PFSK-1 (cell line): ENCODE measurements around the gene DRG2.

Experiments
- FOXP2 ChIP-seq: optimal IDR thresholded peaks from 2 replicates; pipeline ENCODE3; 2011; ENCODE audit warnings: borderline replicate concordance, control low read depth, inconsistent platforms; ENCODE audit not compliant: insufficient read depth; ENCODE audit errors: extremely low read length, extremely low read depth
- POLR2AphosphoS5 ChIP-seq: IDR thresholded peaks from 2 replicates; pipeline ENCODE4 v1.6.1; 2012; ENCODE audit warnings: low read depth, mild to moderate bottlenecking, control low read depth, low read length, moderate library complexity
- SIN3A ChIP-seq: IDR thresholded peaks from 2 replicates; pipeline ENCODE4 v1.6.1; 2012; ENCODE audit warnings: mild to moderate bottlenecking, low read length, moderate library complexity, borderline replicate concordance; ENCODE audit not compliant: insufficient read depth
- TAF1 ChIP-seq: IDR thresholded peaks from 2 replicates; pipeline ENCODE4 v1.6.1; 2012; ENCODE audit warnings: low read length, control low read depth, borderline replicate concordance; ENCODE audit not compliant: insufficient read depth
- TF ChIP-seq, protein P1 (sequence below), 2 experiments: IDR thresholded peaks; 2 replicates each; pipeline versions ENCODE4 v1.6.1 to v1.8.0; 2011 to 2012; ENCODE audit warnings: low read depth in 2 of 2, low read length in 2 of 2, control low read depth in 1 of 2, inconsistent platforms in 1 of 2, mild to moderate bottlenecking in 1 of 2, moderate library complexity in 1 of 2; ENCODE audit not compliant: insufficient read depth in 1 of 2

The DRG2 gene

GRCh38 chr17:18106211-18106610, 18.5 kb downstream of the DRG2 start:
- TF ChIP-seq FOXP2, result no peak
- TF ChIP-seq TAF1, result no peak
- TF ChIP-seq, protein P1, sequence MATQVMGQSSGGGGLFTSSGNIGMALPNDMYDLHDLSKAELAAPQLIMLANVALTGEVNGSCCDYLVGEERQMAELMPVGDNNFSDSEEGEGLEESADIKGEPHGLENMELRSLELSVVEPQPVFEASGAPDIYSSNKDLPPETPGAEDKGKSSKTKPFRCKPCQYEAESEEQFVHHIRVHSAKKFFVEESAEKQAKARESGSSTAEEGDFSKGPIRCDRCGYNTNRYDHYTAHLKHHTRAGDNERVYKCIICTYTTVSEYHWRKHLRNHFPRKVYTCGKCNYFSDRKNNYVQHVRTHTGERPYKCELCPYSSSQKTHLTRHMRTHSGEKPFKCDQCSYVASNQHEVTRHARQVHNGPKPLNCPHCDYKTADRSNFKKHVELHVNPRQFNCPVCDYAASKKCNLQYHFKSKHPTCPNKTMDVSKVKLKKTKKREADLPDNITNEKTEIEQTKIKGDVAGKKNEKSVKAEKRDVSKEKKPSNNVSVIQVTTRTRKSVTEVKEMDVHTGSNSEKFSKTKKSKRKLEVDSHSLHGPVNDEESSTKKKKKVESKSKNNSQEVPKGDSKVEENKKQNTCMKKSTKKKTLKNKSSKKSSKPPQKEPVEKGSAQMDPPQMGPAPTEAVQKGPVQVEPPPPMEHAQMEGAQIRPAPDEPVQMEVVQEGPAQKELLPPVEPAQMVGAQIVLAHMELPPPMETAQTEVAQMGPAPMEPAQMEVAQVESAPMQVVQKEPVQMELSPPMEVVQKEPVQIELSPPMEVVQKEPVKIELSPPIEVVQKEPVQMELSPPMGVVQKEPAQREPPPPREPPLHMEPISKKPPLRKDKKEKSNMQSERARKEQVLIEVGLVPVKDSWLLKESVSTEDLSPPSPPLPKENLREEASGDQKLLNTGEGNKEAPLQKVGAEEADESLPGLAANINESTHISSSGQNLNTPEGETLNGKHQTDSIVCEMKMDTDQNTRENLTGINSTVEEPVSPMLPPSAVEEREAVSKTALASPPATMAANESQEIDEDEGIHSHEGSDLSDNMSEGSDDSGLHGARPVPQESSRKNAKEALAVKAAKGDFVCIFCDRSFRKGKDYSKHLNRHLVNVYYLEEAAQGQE (IDR thresholded peaks at IDR 0.05; ENCODE audit: insufficient read depth in 1 of 2, low read depth in 2 of 2, low read length in 2 of 2), result no peak
- no peak for TF ChIP-seq POLR2AphosphoS5
- TF ChIP-seq SIN3A, result no peak

- no peak for TF ChIP-seq POLR2AphosphoS5
- TF ChIP-seq, protein P1 (IDR thresholded peaks at IDR 0.05; ENCODE audit: insufficient read depth in 1 of 2, low read depth in 2 of 2, low read length in 2 of 2), result no peak
- TF ChIP-seq TAF1, result no peak
- TF ChIP-seq SIN3A, result no peak
- no peak for TF ChIP-seq FOXP2
These were observed 19.5 kb downstream of the DRG2 start for GRCh38 chr17:18107061-18107790.

DNA sequence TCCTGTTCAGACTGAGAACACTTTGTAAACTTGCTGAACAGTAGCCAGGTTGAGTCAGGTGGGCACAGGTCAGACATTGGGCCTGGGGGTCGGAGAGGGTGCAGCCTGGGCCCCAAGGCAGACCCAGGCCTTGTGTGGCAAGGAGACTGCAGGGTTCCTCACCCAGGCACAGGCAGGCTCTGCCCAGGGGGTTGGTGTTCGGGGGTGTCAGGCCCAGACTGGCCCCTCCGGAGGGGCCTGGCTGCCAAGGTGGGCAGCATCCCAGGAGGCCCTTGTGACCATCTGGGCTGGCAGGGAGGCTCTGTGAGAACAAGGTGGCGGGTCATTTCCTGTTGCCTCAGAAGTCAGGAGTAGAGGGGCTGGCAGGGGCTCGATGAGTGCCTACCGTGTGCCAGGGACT, 20.2 kb downstream of the DRG2 start:
- TF ChIP-seq, protein P1 (IDR thresholded peaks at IDR 0.05; ENCODE audit: insufficient read depth in 1 of 2, low read depth in 2 of 2, low read length in 2 of 2), result no peak
- TF ChIP-seq SIN3A (no peak), FOXP2 (no peak), POLR2AphosphoS5 (peak; percentile 25; the same call in 1 of the 2 replicates), TAF1 (no peak)

DNA sequence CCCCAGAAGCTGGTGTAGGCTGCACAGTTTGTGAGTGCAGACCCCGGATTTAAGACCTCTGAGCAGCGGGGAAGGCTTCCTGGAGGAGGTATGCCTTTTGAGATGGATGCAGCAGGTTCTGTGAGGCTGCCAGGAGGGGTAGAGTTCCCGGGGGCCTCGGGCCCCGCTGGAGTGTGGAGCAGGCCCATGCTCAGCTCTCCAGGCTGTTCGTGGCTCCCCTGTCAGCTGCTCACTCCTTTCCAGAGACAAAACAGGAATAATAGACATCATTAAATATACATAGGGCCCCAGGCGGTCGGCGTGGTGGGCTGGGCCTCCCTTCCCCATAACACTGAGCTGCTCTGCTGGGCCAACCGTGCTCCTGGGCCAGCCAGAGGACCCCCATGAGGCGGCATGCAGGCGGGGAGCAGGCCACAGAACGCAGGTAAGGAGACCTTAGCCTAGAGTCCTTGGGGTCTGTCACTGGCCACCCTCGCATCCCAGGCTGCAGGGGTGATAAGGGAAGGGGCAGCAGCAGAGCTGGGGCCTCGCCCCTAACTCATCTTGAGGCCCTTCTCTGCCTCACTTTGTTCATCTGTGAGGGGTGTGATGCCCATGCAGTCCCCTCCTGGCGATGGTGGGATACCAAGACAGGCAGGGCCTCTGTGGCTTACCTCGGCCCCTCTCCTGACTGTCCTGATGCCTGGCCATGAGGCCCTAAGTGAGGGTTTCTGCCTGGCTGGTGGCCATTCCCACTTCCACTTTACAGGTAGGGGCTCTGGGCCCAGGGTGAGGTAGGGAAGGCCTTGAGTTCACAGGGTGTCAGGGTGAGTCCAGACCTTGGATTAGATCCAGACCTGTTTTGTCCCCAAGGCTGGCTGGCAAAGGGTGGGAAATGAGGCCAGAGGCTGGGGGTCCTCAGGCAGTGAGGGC, 20.9 kb downstream of the DRG2 start, which contains the start of gene MYO15A:
Gene MYO15A (plus strand): TSS at position 356 of the 912 bp plus-strand sequence. CDS start 10,045 bp downstream, outside the sequence.
- TF ChIP-seq, protein P1 (IDR thresholded peaks at IDR 0.05; ENCODE audit: insufficient read depth in 1 of 2, low read depth in 2 of 2, low read length in 2 of 2), result no peak
- TF ChIP-seq SIN3A, result no peak
